Stimulated activated CD4-positive, alpha-beta T cell treated with anti-CD3 and anti-CD28 coated beads, TNF-alpha, amount 100 ng/mL, for 4 hours (primary cell): ENCODE results near the gene NGB.

Source experiments
- DNase-seq, 3 experiments: peaks; one replicate each; pipeline ENCODE4 v3.0.0-alpha.2; 2020; ENCODE audit warnings: low read depth in 3 of 3

NGB gene

GRCh38 chr14:77264466-77265186 lies 6.4 kb downstream of the NGB start:
- DNase-seq = no peak

- DNase-seq = no peak
These were observed 10.4 kb downstream of the NGB start for GRCh38 chr14:77260631-77261030.

- DNase-seq = no peak
These were observed 10.8 kb downstream of the NGB start for GRCh38 chr14:77260199-77260598.

- no peak for DNase-seq
These were observed 11.8 kb downstream of the NGB start for GRCh38 chr14:77259025-77259715.

GRCh38 chr14:77258566-77258965 lies 12.4 kb downstream of the NGB start:
- no peak for DNase-seq

- no peak for DNase-seq
These were observed 13.3 kb downstream of the NGB start for GRCh38 chr14:77257700-77258099.

GRCh38 chr14:77256694-77257093 lies 14.3 kb downstream of the NGB start:
- no peak for DNase-seq

- DNase-seq = no peak
These were observed 17.4 kb downstream of the NGB start for GRCh38 chr14:77253333-77254190.

GRCh38 chr14:77251870-77252269 lies 19.1 kb downstream of the NGB start:
- DNase-seq = no peak

- DNase-seq = no peak
These were observed 20.1 kb downstream of the NGB start for GRCh38 chr14:77250927-77251326.

GRCh38 chr14:77249286-77249685 lies 21.7 kb downstream of the NGB start:
- DNase-seq = no peak

GRCh38 chr14:77248666-77249065 lies 22.3 kb downstream of the NGB start:
- no peak for DNase-seq

GRCh38 chr14:77246784-77247183 lies 24.2 kb downstream of the NGB start:
- DNase-seq = no peak

GRCh38 chr14:77245820-77246219 lies 25.2 kb downstream of the NGB start:
- DNase-seq = no peak

GRCh38 chr14:77243853-77244252 lies 27.2 kb downstream of the NGB start:
- no peak for DNase-seq

- DNase-seq = no peak
These were observed 28.3 kb downstream of the NGB start for GRCh38 chr14:77242752-77243151.

GRCh38 chr14:77241955-77242354 lies 29.1 kb downstream of the NGB start:
- no peak for DNase-seq

GRCh38 chr14:77240336-77240915 lies 30.6 kb downstream of the NGB start:
- DNase-seq = no peak

GRCh38 chr14:77239412-77239811 lies 31.6 kb downstream of the NGB start:
- no peak for DNase-seq

- no peak for DNase-seq
These were observed 32.0 kb downstream of the NGB start for GRCh38 chr14:77238996-77239395.

GRCh38 chr14:77238356-77238755 lies 32.6 kb downstream of the NGB start:
- no peak for DNase-seq

- no peak for DNase-seq
These were observed 34.2 kb downstream of the NGB start for GRCh38 chr14:77236814-77237213.
